ENCODE measurements around the gene PKNOX2. TPM values are rescaled to one million over a fixed set of nuclear protein-coding genes. Genes with fewer than 3 reads are reported as not detected.

Gene PKNOX2
- total RNA-seq, 1 experiment from 2014 or later, result 0.10 TPM

DNA sequence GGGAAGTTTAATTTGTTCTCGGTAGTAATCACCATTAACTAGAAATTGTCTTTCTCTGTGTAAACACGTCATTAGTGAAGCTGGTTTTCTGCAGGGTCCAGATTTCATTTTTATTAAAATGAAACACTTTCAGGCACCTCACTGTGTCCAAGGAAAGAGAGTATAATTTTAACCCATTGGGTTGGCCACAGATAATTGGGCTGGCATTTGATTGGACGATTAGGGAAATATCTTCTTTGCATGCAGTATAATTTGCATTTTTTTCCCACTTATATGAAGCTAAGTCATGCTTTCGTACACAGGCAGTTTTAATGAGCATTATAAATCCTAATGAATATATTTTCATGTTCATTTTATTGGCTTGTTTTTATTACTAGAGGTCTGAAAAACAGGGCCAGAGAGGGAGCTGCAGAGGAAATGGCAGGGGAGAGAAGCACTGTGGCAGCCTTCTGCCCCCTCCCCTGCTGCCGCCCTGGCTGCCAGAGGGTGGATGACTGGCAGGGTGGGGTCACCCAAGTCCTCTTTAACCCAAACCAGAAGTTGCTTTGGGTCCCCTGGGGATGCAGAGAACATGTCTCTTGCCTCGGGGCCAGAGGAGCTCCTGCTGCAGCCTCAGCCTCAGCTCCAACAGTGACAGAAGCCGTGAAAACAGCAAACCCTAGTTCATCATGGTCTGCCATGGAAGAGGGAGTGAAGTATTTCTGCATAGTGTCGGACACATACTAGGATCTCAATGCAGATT is 93.9 kb downstream of the PKNOX2 start:
- DNase-seq (ENCODE audit: low spot score), result no peak

- no peak for DNase-seq (ENCODE audit: low spot score)
Observed at GRCh38 chr11:125261588-125261987, 97.0 kb downstream of the PKNOX2 start.

DNA sequence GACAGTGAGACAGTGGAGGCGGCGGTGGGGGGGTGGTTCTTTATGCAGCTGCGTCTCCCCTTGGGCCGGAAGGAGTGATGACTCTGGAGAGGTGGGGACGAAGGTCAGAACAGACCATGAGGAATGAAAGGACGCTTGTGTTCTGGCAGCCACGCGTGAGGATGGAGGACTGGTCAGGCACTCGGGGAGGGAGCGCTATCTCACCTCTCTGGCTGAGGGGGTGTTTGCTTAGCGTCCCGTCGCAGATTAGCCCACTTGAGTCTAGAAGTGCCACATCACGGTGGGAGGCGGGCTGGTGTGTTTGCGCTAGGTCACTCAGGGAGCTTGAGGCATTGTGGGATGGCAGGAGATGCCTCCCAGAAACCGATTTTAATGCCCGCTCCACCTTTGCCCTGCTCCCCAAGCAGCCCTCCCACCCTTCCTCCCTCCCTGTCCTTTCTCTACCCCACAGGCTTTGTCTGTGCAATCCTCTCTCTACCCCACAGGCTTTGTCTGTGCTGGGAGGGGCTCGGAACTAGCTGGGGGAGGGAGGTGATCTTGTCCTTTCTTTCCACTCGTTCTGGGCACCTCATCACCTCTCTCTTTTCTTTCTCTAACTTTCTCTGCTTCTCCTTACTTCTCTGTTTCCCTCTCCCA is 97.8 kb downstream of the PKNOX2 start:
- no peak for DNase-seq (ENCODE audit: low spot score)

DNA sequence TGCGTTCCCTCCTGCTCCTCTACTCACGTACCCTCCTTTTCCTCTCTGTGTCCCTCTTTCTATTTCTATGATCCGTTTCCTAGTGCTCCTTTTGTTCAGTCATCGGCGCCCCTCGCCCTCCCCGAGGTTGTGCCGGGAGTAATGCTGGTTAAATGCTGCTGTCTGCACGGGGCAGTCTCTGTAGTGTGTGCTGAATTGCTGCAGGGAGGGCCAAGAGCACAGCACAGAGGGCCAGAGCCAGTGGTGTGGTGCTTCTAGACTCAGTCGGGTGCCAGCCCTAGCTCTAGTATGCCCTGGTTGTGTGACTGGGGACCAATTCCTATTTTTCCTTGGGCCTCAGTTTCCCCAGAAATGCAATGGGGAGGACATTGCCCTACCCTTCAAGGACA is 98.3 kb downstream of the PKNOX2 start:
- DNase-seq (ENCODE audit: low spot score), result no peak

DNA sequence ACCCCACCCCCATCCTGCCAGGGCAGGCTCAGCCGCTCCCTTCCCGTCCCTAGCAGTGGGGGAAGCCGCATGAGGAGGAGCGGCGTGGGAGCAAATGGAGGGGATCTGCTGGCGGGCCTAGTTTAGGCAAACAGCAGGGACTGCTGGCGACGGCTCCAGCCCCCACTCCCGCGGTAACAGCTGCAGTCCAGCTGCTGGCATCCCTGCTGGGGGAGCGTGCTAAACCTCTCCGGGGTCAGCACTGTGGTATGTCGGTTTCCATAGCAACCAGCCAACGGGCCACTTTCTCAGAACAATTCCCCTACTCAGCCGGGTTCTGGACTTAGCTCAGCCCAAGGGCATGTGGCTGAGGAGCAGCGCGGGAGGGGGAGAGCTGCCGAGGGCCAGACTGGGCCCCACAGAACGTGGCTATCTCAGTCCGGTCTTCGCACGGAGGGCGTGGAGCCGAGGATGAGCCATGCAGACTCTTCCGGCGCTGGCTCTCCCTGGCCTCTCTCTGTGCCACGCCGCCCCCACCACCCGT is 98.8 kb downstream of the PKNOX2 start:
- DNase-seq (ENCODE audit: low spot score), result peak; percentile 98

DNA sequence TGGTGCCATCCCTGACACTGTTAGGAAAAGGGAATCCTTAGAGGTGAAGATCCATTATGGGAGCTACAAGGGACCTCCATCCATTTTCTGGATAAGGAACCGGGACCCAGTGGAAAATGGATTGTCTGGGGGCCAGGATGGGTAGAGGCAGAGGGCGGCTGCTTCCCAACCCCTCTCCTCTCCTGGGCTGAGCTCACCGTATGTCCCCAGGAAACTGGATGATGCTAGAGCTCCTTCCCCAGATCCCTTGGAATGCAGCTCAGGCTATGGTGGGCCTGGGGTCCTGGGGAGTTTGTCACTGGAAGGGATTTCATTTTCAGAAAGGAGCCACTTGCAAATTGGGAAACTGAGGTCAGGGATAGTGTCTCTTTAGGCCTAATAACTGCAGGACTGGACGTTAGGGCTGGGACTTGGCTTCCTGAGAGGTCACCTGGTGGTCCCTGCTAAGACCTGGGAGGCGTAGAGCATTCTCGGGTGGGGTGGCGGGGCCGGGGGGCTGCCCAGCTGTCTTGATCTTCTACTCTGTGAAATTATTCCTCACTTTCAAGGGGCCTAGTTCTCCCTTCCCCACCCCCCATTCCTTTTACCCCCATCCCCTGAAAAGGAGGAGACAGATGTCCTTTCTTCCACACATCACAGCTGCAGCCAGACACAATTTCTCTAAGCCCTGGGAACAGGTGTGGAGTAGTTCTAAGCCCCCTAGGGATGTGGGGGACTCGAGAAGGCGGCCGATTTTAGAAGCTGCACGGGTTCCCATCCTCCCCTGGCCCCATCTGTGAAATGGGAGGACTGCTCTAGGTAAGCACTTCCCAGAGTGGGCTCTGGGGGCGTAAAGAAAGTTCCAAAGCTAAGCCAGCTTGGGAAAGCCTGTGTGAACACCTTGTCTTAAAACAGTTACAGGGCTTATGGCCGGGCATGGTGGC is 99.8 kb downstream of the PKNOX2 start:
- no peak for DNase-seq (ENCODE audit: low spot score)

- DNase-seq (ENCODE audit: low spot score), result no peak
Observed at GRCh38 chr11:125267548-125267947, 103.0 kb downstream of the PKNOX2 start.

DNA sequence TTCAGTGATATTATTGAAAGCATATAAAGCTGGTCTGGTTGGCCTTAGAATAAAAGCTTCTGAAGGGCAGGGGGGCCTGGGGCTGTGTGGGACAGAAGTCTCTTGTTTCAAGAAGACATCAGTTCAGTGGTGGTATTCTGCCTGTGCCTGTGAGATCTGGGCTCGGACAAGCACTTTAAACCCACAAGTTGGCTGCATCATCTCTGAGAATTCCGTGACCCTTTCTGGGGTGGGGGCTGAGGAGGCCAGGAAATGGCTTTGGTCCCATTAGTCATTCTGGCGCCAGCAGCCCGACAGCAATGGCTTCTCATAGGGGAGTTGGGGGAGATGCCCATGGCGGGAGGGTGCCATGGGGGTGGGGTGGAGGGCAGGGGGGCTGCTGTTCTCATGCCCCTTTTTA is 104.1 kb downstream of the PKNOX2 start:
- no peak for DNase-seq (ENCODE audit: low spot score)

DNA sequence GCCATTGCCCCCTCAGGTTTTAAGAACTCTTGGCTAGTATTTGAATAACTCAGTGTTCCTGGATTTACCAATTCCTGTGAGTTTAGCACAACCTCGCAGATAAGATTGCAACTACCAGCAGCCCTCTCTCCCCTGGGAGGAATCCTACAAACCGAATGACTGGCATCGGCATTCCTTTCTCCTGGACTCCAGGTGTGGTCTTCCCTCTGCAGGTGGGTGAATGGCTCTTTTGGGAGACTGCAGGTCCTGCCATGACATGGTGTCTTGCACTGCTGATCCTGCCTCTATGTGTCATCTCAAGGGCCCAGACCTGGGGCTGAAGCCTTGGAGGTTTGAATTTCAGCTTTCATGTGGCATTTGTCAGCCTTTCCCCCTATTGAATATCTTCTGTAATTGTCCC is 105.6 kb downstream of the PKNOX2 start:
- DNase-seq (ENCODE audit: low spot score), result no peak

- no peak for DNase-seq (ENCODE audit: low spot score)
Observed at GRCh38 chr11:125270711-125271110, 106.2 kb downstream of the PKNOX2 start.

DNA sequence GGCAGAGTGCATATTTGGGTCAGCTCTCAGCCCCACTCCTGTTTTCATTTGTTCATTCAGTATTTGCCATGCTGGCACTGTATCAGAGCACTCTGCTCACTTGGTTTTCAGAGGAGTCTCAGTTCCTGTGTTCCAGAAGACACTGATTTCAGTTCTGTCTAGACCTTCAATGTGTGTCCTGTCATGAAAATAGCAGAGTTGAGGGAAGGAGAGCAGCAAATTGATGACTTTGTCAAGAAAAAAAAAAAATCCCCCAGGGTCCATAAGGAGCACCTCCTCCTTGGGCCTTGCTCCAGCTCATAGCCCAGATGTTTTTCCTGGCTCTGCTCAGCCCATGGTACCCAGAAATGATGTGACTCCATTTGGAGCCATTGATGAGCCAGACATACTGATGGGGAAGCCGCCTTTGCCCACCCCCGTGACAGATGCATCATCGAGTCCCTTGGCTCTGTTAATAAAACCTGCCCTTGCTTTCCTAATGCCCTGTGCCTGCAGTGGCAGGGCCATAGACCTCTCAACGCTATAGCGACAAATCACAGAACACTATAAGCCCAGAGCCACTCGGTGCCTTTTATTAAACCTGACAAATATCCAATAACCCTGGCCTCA is 107.0 kb downstream of the PKNOX2 start:
- no peak for DNase-seq (ENCODE audit: low spot score)

DNA sequence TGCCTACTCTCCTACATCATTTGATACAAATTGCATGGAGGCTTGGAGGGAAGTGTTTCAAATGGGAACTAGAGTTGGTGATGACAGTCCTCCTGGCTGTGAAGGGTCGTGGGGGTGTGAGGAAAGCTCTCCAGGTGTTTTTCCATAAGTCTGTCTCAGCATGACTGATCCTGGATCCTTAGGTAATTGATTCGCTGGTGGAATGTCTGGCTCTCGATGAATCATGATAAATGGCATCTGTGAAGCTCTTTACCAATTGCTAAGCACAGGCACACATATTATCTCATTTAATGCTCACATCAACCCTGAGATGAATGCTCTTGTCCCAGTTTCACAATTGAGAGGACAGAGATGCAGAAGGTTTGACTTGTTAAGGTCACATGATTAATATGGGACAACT is 107.5 kb downstream of the PKNOX2 start:
- no peak for DNase-seq (ENCODE audit: low spot score)

- DNase-seq (ENCODE audit: low spot score), result no peak
Observed at GRCh38 chr11:125272821-125273220, 108.3 kb downstream of the PKNOX2 start.

DNA sequence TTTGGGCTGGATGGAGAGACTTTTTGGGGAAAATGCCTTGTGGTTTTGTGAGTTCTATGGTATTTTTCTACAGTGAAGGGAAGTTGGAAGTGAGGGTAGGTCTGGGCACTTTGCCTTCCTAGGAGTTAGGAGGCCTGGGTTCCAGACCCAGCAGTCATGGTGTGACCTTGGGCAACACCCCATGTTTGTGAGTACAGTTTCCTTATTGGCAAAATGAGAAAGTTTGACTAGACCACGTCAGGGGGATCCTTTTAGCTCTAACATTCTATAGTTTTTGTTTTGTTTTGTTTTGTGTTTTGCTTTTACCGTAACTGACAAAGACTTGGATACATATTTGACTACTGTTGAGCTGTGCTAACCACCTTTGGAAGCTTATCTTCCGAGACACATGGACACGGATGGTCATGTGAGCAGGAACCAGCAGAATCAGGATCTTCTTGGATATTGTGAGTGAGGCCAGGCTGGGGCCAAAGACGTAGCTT is 109.0 kb downstream of the PKNOX2 start:
- DNase-seq (ENCODE audit: low spot score), result no peak

DNA sequence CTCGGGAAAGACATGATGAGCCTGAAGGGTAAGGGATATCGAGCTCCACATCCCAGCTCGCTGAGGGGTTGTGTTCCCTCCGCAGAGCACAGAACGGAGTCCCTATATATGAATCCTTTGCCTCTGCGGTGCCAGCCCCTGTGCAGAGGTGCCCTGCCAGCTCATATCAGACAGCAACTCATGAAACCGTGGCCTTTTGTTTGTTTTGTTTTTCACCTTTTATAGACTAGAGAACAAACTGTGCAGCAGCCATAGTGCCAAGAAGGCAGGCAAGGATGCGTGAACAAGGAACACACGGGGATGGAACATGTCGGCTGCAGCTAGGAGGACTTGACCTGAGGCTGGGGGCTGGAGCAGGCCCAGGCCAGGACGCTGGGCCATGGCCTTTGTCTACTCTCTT is 109.8 kb downstream of the PKNOX2 start:
- no peak for DNase-seq (ENCODE audit: low spot score)

GRCh38 chr11:125274774-125275173 is 110.2 kb downstream of the PKNOX2 start:
- no peak for DNase-seq (ENCODE audit: low spot score)

DNA sequence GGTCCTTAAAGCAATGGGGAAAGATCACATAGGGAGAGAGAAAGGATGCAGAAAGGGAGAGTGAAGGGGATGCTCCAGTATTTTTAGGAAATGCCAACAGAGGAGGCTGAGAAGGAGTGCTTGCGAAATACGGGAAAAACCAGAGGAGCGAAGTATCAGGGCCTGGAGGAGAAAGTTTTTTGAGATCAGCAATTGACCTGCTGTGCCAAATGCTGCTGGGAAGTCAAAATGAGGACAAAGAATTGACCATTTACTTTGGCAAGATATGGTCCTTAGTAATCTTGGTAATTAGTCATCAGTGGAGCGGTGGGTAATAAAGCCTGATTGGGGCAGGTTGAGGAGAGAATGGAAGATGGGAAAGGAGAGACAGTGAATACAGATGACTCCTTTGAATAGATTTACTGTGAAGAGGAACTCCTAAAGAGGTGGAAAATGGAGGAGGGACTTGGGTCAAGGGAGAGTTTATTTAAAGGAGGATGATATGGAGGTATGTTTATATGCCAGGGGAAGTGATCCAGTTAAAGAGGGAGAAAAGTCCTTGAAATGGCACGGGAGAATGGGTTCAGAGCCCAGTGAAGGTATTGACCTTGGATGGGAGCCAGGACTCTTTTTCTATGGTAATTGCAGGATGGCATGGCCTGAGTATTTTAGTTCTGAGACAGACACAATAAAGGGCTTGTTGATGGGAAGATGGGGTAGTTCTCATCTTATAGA is 111.5 kb downstream of the PKNOX2 start:
- no peak for DNase-seq (ENCODE audit: low spot score)

DNA sequence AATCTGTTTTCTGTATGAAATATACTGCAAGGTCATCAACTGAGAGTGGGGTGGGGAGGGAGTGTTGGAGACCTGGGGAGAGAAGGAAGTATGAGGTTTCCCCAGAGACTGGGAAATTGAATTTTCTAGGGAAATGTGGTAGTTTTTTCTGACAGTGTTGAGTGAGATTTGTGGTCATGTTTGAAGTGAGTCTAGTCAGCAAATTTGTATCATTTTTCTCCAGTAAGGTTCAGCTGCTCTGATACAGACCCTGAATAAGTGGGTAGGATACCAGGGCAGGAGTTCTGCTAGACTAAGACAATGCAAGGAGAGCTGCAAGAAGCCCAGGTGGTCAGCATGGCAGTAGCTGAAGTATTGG is 112.0 kb downstream of the PKNOX2 start:
- DNase-seq (ENCODE audit: low spot score), result no peak

GRCh38 chr11:125279676-125280418 is 115.3 kb downstream of the PKNOX2 start:
- DNase-seq (ENCODE audit: low spot score), result no peak

DNA sequence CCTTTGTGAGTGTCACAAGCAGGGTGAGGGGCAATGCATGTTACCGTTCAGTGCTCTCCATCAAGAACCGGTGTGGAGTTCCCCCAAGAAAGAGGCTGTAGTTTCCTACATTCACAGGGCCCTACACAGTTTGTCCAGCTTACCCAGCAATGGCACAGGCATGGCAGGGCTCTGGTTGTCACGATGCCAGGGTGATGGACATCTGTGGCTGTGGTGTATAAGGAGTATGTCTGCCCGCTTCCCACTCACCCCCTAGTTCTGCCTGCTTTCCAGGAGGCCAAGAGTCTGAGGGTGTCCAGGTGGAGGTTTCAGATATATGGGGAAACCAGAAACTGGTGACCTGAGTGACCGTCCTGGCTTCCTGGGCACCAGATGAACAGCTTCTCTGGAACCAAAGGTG is 116.1 kb downstream of the PKNOX2 start:
- no peak for DNase-seq (ENCODE audit: low spot score)
